GM20431 (cell line): ENCODE data around the gene OR52I2.

Experiments used
- in situ Hi-C: fragments of 300-500 bp; cut with MseI, MboI; formaldehyde crosslinking; loops from one replicate; pipeline ENCODE4 v1.15.0; 2020; ENCODE audit warnings: low sequenced_read_pairs; ENCODE audit not compliant: unreplicated experiment

OR52I2 gene

GRCh38 chr11:4581443-4581842, at the start of gene OR52I2:
Gene OR52I2, plus strand, starts transcription at chr11:4581743.
- in situ Hi-C loops: no loop called here

GRCh38 chr11:4539603-4540219, 41.8 kb upstream of the OR52I2 start:
- in situ Hi-C loops: no loop called here

- in situ Hi-C loops: no loop called here
Observed at GRCh38 chr11:4541071-4541470, 40.5 kb upstream of the OR52I2 start.

- in situ Hi-C loops: no loop called here
Observed at GRCh38 chr11:4543561-4543960, 38.0 kb upstream of the OR52I2 start.

- in situ Hi-C loops: no loop called here
Observed at GRCh38 chr11:4544891-4545290, 36.7 kb upstream of the OR52I2 start, which contains the start of gene OR52M1. Gene OR52M1, plus strand, starts transcription at chr11:4545191. Its CDS starts 0 bp downstream, at chr11:4545191.

GRCh38 chr11:4546878-4547277, 34.7 kb upstream of the OR52I2 start:
- in situ Hi-C loops: no loop called here

- in situ Hi-C loops: no loop called here
Observed at GRCh38 chr11:4547416-4547815, 34.1 kb upstream of the OR52I2 start.

GRCh38 chr11:4551346-4551979, 30.1 kb upstream of the OR52I2 start:
- in situ Hi-C loops: no loop called here

- in situ Hi-C loops: no loop called here
Observed at GRCh38 chr11:4559527-4560440, 21.8 kb upstream of the OR52I2 start.

- in situ Hi-C loops: no loop called here
Observed at GRCh38 chr11:4560467-4560866, 21.1 kb upstream of the OR52I2 start.

GRCh38 chr11:4565371-4565770, 16.2 kb upstream of the OR52I2 start:
- in situ Hi-C loops: no loop called here

- in situ Hi-C loops: no loop called here
Observed at GRCh38 chr11:4569075-4569474, 12.5 kb upstream of the OR52I2 start.

GRCh38 chr11:4576880-4577279, 4.7 kb upstream of the OR52I2 start:
- in situ Hi-C loops: no loop called here

GRCh38 chr11:4577761-4578160, 3.8 kb upstream of the OR52I2 start:
- in situ Hi-C loops: no loop called here

GRCh38 chr11:4578624-4579023, 2.9 kb upstream of the OR52I2 start:
- in situ Hi-C loops: no loop called here

GRCh38 chr11:4580124-4580523, 1.4 kb upstream of the OR52I2 start:
- in situ Hi-C loops: no loop called here

- in situ Hi-C loops: no loop called here
Observed at GRCh38 chr11:4589017-4589416, 7.5 kb downstream of the OR52I2 start.

GRCh38 chr11:4593739-4594138, 12.2 kb downstream of the OR52I2 start, which contains the start of gene OR52I1:
Gene OR52I1, plus strand, starts transcription at chr11:4594039. Its CDS starts 0 bp downstream, at chr11:4594039.
- in situ Hi-C loops: no loop called here

GRCh38 chr11:4605057-4605456, 23.5 kb downstream of the OR52I2 start:
- in situ Hi-C loops: no loop called here

GRCh38 chr11:4606231-4607015, 24.9 kb downstream of the OR52I2 start:
- in situ Hi-C loops: no loop called here
